Keratinocyte (primary cell): ENCODE measurements around the gene UBE2O. TPM values are rescaled to one million over a fixed set of nuclear protein-coding genes. Genes with fewer than 3 reads are reported as not detected.

Source experiments
- DNase-seq: peaks from one replicate; pipeline ENCODE4 v3.0.0-alpha.2; 2011; ENCODE audit warnings: low read depth, missing footprints, low spot score
- FAIRE-seq: peaks from 2 replicates; lab custom pipeline; 2011; peaks lifted over from hg19 to GRCh38; lab: Jason Lieb, UNC
- H2AFZ ChIP-seq: 2 replicates; pipeline ENCODE4 v1.6.0; 2012; ENCODE audit warnings: low read length, control low read depth, inconsistent platforms; ENCODE audit not compliant: control insufficient read depth
- H3K27ac ChIP-seq: 2 replicates; pipeline ENCODE4 v1.5.1; 2011; ENCODE audit warnings: low read length; ENCODE audit not compliant: control insufficient read depth, insufficient read depth
- H3K27me3 ChIP-seq: 3 replicates; pipeline ENCODE4 v1.6.0; 2011; ENCODE audit warnings: low read length; ENCODE audit not compliant: control insufficient read depth, insufficient read depth; ENCODE audit errors: extremely low read depth
- H3K36me3 ChIP-seq, 2 experiments: 2 replicates in 1 of 2; 3 replicates in 1 of 2; pipeline ENCODE4 v1.5.1; 2011; ENCODE audit warnings: low read length in 2 of 2, mild to moderate bottlenecking in 1 of 2; ENCODE audit not compliant: control insufficient read depth in 2 of 2, insufficient read depth in 2 of 2; ENCODE audit errors: extremely low read depth in 1 of 2
- H3K4me1 ChIP-seq: 3 replicates; pipeline ENCODE4 v1.5.1; 2011; ENCODE audit warnings: low read length; ENCODE audit not compliant: control insufficient read depth, insufficient read depth; ENCODE audit errors: extremely low read depth
- H3K4me2 ChIP-seq: 3 replicates; pipeline ENCODE4 v1.6.0; 2011; ENCODE audit warnings: low read depth, low read length; ENCODE audit not compliant: control insufficient read depth, insufficient read depth; ENCODE audit errors: extremely low read depth
- H3K4me3 ChIP-seq, 3 experiments: fragments of 200-600 bp in 1 of 3; sonication (generic) in 1 of 3; 2 replicates in 2 of 3; 3 replicates in 1 of 3; pipeline ENCODE4 v1.5.1; 2011 to 2016; ENCODE audit warnings: low read length in 3 of 3, mild to moderate bottlenecking in 3 of 3, control low read depth in 2 of 3, inconsistent platforms in 1 of 3, low read depth in 1 of 3, mixed read lengths in 1 of 3, mixed run types in 1 of 3, moderate library complexity in 1 of 3; ENCODE audit not compliant: control insufficient read depth in 2 of 3, insufficient read depth in 2 of 3; ENCODE audit errors: extremely low read depth in 1 of 3
- H3K79me2 ChIP-seq: 2 replicates; pipeline ENCODE4 v1.6.0; 2012; ENCODE audit warnings: low read length; ENCODE audit not compliant: control insufficient read depth, insufficient read depth
- H3K9ac ChIP-seq: 3 replicates; pipeline ENCODE4 v1.6.0; 2011; ENCODE audit warnings: low read length; ENCODE audit not compliant: control insufficient read depth, insufficient read depth; ENCODE audit errors: extremely low read depth
- H3K9me1 ChIP-seq: 3 replicates; pipeline ENCODE4 v1.6.0; 2011; ENCODE audit warnings: low read length; ENCODE audit not compliant: control insufficient read depth, insufficient read depth; ENCODE audit errors: extremely low read depth
- H3K9me3 ChIP-seq: 2 replicates; pipeline ENCODE4 v1.5.1; 2012; ENCODE audit warnings: low read depth, low read length; ENCODE audit not compliant: control insufficient read depth
- H4K20me1 ChIP-seq: 3 replicates; pipeline ENCODE4 v1.6.0; 2011; ENCODE audit warnings: low read length; ENCODE audit not compliant: control insufficient read depth, insufficient read depth; ENCODE audit errors: extremely low read depth
- CTCF ChIP-seq, 3 experiments: IDR thresholded peaks in 1 of 3; conservative IDR thresholded peaks in 1 of 3; optimal IDR thresholded peaks in 1 of 3; 2 replicates in 2 of 3; 3 replicates in 1 of 3; pipeline versions ENCODE3 to v1.5.1; 2011; ENCODE audit warnings: low read length in 3 of 3, mild to moderate bottlenecking in 3 of 3, moderate library complexity in 2 of 3, control low read depth in 1 of 3, inconsistent platforms in 1 of 3; ENCODE audit not compliant: insufficient read depth in 2 of 3; ENCODE audit errors: extremely low read depth in 1 of 3
- EZH2 ChIP-seq: IDR thresholded peaks from one replicate; pipeline ENCODE4 v1.6.1; 2012; ENCODE audit warnings: inconsistent platforms, mild to moderate bottlenecking, low read length, moderate library complexity
- dilution Hi-C: fragments of 300-500 bp; cut with MboI; formaldehyde crosslinking; loops from one replicate; pipeline ENCODE4 v1.7.0; 2020; ENCODE audit warnings: low sequenced_read_pairs; ENCODE audit not compliant: extremely low pct_ligation_motif_present
- polyA plus RNA-seq, 5 experiments: library from polyadenylated mRNA; depleted of rRNA in 3 of 5; stranded (reverse) in 3 of 5; stranded (forward) in 1 of 5; unstranded in 1 of 5; fragments of >200 nt; gene quantifications; 1 replicate in 1 of 5; 2 replicates in 3 of 5; 3 replicates in 1 of 5; pipeline versions ENCODE4 v1.2.1 to v1.2.3, GENCODE V29; 2011 to 2012; ENCODE audit warnings: missing spikeins in 2 of 5, low read depth in 1 of 5, low replicate concordance in 1 of 5

The UBE2O gene
- polyA plus RNA-seq, 1 donor (not counting 4 experiments of a cell fraction or from before 2014, with no cell fraction given) = 10.9 TPM

GRCh38 chr17:76394166-76394565, 58.8 kb downstream of the UBE2O start:
- DNase-seq = no peak
- Histone ChIP-seq H3K9ac (no peak overlapping the region), H4K20me1 (no peaks in the 10 kb centered on the region), H3K9me1 (no peaks in the 10 kb centered on the region), H3K79me2 (no peaks in the 10 kb centered on the region), H3K27ac (no peak overlapping the region), H3K4me1 (peaks cover 3% of the 10 kb centered on the region), H3K36me3 (peaks cover 29 to 42% of the 10 kb centered on the region in 2 experiments), H3K4me3 (no peak overlapping the region), H3K4me2 (no peak overlapping the region), H2AFZ (no peak overlapping the region), H3K27me3 (no peaks in the 10 kb centered on the region), H3K9me3 (no peaks in the 10 kb centered on the region)
- no peak for TF ChIP-seq CTCF (optimal IDR thresholded peaks at IDR 0.05 in 1 of 3, IDR thresholded peaks at IDR 0.05 in 1 of 3, conservative IDR thresholded peaks at IDR 0.05 in 1 of 3; ENCODE audit: extremely low read depth in 1 of 3, insufficient read depth in 2 of 3, low read length in 3 of 3)
- no peak for TF ChIP-seq EZH2
- dilution Hi-C loops = no loop called here
- no peak for FAIRE-seq

- Histone ChIP-seq H3K79me2 (peaks cover 17% of the 10 kb centered on the region), H3K27ac (no peak overlapping the region), H2AFZ (no peak overlapping the region), H3K4me1 (peaks cover 10% of the 10 kb centered on the region), H3K9me3 (no peaks in the 10 kb centered on the region), H4K20me1 (peaks cover 5% of the 10 kb centered on the region), H3K36me3 (peaks cover 26 to 39% of the 10 kb centered on the region in 2 experiments), H3K9ac (no peak overlapping the region), H3K4me2 (no peak overlapping the region), H3K27me3 (no peaks in the 10 kb centered on the region), H3K9me1 (no peaks in the 10 kb centered on the region), H3K4me3 (no peak overlapping the region)
- FAIRE-seq (no peak), DNase-seq (no peak)
- TF ChIP-seq CTCF (optimal IDR thresholded peaks at IDR 0.05 in 1 of 3, IDR thresholded peaks at IDR 0.05 in 1 of 3, conservative IDR thresholded peaks at IDR 0.05 in 1 of 3; ENCODE audit: extremely low read depth in 1 of 3, insufficient read depth in 2 of 3, low read length in 3 of 3) (no peak), EZH2 (no peak)
- dilution Hi-C loops = no loop called here
These were observed 61.7 kb downstream of the UBE2O start for GRCh38 chr17:76391200-76391715.
